GM18499 (cell line): ENCODE measurements around the gene CDC16.
"Not testable (repeated sequence)": the region's sequence is repeated elsewhere in the genome, so short reads cannot be mapped to it uniquely, and the experiment has no call there.

Source experiments
- ATAC-seq: cut with Tn5 transposase; IDR thresholded peaks from one replicate; pipeline ENCODE4 v1.9.1; 2021; ENCODE audit warnings: moderate number of reproducible peaks; ENCODE audit not compliant: insufficient read depth, unreplicated experiment

Gene CDC16, protein sequence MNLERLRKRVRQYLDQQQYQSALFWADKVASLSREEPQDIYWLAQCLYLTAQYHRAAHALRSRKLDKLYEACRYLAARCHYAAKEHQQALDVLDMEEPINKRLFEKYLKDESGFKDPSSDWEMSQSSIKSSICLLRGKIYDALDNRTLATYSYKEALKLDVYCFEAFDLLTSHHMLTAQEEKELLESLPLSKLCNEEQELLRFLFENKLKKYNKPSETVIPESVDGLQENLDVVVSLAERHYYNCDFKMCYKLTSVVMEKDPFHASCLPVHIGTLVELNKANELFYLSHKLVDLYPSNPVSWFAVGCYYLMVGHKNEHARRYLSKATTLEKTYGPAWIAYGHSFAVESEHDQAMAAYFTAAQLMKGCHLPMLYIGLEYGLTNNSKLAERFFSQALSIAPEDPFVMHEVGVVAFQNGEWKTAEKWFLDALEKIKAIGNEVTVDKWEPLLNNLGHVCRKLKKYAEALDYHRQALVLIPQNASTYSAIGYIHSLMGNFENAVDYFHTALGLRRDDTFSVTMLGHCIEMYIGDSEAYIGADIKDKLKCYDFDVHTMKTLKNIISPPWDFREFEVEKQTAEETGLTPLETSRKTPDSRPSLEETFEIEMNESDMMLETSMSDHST

DNA sequence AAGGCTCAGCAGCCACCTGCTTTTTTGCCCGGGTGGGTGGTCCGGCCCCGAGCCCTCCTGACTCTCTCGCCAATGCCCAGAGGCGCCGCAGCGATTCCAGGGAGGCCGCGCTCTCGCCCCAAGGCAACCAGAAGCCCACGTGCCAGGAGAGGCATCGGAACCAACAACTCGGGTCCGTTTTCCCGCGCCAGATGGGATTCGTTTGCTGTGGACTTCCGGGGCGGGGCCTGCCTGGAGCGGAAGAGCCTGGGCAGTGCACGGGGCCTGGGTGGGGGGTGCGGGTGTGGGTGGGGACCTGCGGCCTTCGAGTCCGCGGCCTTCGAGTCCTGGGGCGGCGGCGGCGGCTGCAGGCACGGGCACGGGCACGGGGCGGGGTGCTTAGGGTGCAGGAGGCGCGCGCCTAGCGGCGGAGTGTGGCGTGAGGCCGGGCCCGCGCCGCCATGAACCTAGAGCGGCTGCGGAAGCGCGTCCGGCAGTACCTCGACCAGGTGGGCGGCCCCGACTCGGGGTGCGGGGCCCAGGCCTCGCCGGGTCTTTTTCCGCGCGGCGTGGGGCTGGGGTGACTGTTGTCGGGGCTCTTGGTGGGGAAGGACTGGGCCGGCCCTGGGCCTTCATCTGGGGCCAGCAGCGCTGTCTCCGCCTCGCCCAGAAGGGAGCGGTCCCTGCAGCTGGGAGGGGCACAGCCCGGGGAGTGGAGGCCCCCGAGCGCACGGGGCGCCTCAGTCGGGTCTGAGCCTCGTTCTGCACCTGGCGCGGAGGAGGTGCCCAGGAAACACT is at the start of gene CDC16:
Gene CDC16, plus strand, starts transcription at position 253 of the 777 bp plus-strand sequence. Its CDS starts 188 bp downstream, at position 441.
- no peak for ATAC-seq

DNA sequence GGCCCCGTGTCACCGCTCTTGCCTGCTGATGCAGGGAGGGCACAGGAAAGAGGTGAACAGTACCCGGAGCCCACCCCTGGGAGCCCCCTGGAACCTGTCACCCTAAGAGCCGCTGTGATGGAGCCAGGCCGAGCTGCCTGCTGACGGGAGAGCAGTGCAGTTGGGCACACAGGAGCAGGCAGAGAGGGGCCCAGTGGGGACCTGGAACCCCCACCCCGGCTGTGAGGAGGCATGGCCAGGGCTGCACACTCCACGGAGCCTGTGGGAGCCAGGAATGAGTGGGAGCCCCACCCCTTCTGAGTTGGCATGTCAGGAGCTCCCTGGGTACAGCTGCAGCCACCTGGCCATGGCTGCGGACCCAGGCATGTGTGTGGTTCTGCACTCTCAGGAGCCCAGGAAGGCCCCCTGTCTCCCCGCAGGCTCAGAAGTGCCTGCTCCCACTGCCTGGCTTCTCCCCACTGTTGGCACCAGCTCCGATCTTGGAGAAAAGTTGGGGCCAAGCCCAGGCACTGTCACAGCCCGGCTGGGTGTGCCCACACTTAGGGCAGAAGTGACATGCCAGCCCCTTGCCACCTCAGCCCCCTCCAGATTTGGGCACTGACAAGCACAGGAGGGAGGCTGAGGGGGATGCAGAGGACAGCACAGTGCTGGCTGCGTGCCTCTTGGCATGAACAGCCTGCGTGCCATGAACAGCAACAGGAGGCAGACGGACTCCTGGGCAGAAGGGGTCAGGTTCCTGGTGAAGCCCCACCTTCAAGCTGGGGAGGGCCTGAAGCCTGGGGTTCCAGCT is 49.3 kb upstream of the CDC16 start:
- no peak for ATAC-seq

DNA sequence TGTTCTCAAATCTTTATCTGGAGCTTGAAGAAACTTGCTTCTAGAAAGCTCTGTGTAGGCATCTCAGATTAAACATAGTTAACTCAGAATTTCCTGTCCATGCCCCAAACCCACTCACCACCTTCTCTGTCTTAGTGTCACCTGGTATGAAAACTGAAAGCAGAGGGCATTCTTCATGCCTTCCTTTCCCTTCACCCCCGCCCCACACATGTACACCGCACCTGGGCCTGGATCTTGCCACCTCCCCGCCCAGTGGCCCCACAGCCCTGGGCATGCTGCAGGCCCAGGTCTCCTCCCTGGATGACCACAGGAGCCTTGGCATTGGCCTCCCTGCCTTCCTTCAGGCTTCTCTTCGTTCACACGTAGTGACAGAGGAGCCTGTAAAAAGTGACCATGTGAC is 39.8 kb upstream of the CDC16 start:
- no peak for ATAC-seq

DNA sequence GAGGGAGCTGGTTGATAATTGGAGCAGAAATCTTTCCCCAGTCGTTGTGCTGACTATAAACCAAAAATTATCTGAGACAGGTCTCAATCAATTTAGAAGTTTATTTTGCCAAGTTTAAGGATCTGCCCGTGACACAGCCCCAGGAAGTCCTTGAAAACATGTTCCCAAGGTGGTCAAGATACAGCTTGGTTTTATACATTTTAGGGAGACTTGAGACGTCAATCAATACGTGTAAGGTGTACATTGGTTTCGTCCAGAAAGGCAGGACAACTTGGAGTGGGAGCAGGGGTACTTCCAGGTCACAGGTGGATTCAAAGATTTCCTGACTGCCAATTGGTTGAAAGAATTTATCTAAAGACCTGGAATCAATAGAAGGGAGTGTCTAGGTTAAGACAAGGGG is 38.1 kb upstream of the CDC16 start:
- ATAC-seq, result no peak

DNA sequence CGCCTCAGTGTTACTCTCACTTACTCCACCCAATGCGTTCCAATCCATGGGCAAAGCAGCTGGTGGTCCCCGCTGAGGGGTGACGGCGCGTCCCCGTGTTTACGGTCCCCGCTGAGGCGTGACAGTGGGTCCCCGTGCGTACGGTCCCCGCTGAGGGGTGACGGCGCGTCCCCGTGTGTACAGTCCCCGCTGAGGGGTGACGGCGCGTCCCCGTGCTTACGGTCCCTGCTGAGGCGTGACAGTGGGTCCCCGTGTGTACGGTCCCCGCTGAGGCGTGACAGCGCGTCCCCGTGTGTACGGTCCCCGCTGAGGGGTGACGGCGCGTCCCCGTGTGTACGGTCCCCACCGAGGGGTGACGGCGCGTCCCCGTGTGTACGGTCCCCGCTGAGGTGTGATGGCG is 36.1 kb upstream of the CDC16 start:
- no peak for ATAC-seq

DNA sequence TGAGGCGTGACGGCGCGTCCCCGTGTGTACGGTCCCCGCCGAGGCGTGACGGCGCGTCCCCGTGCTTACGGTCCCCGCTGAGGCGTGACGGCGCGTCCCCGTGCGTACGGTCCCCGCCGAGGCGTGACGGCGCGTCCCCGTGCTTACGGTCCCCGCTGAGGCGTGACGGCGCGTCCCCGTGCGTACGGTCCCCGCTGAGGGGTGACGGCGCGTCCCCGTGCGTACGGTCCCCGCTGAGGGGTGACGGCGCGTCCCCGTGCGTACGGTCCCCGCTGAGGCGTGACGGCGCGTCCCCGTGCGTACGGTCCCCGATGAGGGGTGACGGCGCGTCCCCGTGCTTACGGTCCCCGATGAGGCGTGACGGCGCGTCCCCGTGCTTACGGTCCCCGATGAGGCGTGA is 35.2 kb upstream of the CDC16 start:
- not testable (repeated sequence) for ATAC-seq

DNA sequence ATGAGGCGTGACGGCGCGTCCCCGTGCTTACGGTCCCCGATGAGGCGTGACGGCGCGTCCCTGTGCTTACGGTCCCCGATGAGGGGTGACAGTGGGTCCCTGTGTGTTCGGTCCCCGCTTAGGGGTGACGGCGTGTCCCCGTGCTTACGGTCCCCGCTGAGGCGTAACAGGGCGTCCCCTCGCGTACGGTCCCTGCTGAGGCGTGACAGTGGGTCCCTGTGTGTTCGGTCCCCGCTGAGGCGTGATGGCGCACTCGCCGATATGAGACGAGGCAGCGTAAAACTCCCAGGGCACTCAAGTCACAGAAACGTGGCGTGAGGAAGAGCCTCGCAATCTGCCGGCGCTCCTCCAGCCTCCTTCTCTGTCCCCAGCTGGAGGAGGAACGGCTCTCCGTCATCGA is 34.7 kb upstream of the CDC16 start:
- ATAC-seq, result no peak

DNA sequence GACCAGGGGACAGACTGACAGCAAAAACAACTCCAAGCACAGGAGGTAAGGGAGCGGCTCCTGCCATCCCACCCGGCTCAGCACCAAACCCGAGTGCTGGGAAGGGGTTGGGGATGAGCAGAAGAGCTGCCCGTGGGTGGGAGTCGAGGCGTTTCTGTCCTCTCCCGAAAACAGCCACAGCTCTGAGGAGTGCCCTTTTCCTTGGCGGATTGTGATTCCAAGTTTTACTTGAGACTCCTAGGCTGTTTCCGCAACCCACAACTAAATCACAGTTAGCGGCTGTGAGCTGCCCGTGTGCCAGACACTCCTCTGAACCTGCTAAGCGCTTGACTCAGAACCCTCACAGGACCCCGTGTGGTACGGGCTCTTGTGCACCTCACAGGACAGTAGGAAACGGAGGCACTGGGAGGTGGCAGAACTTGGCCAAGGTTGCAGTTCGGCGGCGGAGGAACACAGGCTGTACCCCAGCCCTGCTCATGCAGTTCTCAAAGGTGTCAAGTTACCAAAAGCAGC is 34.2 kb upstream of the CDC16 start:
- ATAC-seq, result no peak

DNA sequence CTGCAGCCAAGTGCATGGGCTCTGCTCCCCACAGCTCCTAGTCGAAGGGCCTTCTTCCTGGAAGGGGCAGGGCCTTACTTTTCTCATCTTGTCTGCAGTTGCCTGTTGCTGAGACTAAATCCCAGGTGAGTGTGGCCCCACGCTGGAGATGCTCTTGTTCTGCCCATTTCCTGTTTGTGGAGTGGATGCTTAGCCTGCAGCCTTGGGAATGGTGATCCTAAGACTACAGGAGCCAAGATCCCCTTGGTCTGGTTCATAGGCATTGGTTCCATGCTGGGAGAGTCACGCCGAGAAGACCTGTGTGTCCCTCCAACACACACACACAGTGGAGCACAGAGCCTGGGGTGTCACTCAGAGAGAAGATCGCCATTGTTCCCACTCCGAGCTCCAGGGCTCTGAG is 32.1 kb upstream of the CDC16 start:
- ATAC-seq, result no peak

DNA sequence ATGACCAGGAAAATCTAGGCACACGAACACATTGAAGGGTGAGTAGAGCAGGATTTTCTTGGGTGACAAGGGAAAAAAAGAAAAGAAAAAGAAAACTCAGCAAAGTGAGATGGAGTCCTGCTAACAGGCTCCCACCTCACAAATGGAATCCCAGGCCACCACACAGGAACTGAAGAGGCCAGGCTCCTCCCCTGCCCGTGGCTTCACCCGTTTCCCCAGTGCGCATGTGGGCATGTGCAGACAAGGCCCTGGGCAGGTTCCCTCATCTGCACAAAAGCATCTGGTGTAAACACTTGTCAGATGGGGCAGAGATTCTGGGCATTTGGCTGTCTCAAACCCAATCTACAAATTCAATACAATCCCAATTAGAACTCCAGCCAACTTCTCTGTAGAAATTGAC is 31.2 kb upstream of the CDC16 start:
- ATAC-seq, result no peak

DNA sequence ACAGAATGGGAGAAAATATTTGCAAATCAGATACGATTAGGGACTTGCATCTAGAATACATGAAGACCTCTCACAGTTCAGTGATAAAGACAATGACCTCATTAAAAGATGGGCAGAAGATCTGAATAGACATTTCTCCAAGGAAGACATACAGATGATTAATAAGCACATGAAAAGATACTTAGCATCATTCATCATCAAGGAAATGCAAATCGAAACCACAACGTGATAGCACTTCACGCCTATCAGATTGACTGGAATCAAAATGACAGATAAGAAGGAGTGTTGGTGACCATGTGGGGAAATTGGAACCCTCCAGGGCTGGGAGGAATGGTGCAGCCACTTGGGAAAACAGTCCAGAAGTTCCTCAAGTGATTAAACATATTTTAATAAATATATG is 29.8 kb upstream of the CDC16 start:
- ATAC-seq, result no peak

DNA sequence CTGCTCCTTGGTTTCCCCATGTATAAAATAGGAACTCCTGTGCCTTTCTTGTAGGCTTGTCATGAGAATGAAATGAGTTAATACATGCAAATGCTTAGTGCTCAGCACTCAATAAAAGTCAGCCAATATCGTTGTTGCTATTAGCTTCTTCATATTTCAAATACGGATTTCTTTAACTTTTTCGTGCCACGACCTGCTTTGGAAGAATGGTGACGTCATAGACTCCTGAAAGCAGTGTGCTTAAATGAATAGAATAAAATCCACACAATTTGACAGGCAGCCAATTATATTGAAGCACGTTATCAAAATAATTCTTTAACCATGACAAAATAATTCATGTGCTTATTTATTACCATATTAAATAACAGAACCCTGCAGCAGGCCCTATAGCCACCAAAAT is 26.6 kb upstream of the CDC16 start:
- no peak for ATAC-seq

DNA sequence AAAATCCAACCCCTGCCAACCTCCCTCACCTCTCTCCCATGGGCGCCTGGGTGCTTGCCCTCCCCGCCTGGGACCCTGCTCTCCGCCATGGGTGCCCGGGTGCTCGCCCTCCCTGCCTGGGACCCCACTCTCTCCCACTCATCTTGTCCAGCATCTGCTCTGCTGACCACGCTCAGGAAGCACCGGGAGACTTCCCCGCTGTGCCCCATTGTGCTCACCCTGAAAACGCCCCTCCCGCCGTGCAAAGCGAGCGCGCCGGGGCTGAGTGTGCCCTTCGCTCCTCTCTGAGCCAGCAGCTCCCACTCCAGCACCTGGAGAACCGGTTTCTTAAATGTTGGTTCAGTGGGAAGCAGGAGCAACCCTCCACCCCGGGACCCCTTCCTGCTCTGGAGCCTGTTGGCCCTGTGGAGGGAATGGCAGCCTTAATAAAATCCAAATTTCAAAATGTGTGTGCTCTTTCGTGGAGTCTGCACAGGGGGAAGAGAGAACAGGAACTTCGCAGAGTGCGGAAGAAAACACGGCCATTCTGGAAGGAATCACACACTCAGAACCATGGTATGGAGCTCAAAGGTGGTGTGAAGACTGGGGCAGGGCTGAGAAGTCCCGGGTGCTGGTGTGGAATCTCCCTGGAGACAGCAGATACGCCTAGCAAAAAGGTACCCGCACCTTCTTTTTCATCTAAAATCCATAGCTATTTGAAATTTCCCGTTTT is 23.1 kb upstream of the CDC16 start:
- no peak for ATAC-seq

DNA sequence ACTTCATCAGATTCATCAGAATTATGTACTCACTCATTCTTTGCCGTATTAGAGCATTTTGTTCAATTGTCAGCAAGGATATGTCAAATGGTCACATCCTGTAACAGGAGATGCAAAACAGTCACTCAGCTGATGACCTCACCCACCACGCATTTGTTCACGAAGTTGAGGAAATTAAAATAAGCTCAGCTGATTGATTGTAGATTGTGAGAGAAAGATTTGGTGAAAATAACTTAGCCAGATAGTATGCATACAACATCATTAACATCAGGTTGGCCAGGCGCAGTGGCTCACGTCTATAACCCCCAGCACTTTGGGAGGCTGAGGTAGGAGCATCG is 22.6 kb upstream of the CDC16 start:
- ATAC-seq, result no peak

DNA sequence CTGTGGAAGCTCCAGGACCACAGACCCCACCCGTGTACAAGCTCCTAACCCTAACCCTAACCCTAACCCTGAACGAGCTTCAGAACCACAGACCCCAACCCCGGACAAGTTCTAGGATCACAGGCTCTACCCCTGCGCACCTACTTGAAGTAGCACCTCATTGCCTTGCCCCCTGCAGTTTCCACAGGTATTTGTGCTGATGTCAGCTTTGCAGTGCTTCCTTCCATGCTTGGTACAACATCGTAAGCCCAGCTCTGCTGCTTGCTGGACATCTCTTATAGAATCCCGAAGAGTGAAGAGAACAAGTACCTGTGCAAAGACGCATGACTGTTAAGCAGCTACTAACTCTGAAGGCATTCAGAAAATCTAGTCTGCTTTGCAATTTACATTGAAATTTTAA is 20.7 kb upstream of the CDC16 start:
- no peak for ATAC-seq

DNA sequence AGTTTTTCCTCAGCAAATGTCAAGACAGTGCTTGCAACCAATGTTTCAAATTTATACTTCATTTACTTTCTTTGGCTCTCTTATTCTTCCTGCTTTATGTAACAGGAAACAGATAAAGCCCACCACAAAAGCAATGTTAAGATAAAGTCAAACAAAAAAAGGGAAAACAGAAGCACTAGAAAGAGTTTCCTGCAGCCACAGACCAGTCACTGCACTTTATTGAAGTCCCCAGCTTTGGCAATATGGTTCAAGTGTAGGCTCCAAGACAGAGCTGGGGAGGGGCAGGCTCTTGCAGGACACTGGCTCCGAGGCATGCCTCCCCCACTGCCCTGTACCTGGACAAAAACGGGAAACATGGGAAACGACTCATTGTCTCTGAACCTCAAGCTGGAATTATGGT is 15.3 kb upstream of the CDC16 start:
- no peak for ATAC-seq

DNA sequence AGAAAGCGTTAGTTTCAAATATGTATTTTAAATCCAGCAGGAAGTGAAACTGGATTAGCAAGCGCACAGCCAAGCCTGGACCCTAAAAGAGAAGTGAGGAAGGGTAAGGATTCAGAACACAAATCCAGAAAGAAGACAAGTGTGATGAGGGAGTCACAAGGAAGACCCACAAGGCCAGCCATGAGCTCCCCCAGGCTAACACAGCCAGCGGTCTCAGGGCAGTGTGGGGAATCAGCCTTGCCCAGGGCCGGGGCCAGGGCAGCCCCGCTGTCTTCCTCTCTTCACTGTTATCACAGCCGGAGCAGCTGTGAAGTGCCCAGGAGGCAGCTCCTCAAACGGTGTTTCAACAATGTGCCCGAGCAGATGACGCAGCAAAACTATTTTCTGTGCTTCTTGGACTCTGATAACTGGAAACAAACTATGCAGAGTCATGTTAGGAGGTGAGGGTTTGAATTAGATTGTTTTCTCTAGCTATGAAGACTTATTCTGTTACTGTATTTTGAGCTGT is 12.2 kb upstream of the CDC16 start:
- ATAC-seq, result no peak

DNA sequence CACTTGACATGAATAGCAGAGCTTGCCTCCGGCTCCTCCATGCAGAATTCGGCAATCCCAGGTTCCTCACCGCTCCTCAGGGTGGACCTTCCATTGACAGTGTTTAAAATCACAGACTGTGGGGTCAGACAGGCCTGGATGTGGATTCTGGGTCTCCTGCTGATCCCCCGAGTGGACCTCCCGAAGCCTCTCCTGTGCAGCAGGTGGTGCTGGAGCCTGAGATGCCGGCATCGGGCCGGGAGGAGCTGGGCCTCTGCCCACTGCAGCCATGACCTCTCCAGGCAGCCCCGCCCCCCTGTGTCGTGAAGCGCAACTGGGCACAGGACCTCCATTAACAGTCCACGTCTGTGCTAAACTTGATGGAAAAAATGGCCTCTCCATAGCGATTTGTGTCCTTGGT is 10.5 kb upstream of the CDC16 start:
- no peak for ATAC-seq

DNA sequence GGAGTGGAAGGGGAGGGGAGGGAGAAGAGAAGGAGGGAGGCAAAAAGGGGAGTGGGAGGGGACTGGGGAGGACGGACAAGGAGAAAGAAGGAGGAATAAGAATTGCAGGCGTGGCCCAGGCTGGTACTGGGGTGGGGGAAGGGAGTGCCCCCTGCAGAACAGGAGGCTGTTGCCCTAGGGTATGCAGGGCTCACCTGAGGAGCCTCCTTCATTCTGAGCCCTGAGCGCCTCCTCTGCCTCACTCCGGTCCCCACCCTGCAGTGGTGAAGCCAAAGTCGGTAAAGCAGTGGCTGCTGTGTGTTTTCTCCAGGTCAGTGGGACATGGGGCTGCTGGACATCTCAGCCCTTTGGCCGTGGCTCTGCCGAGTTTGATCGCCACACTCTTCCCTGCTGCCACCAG is 9.1 kb upstream of the CDC16 start:
- ATAC-seq, result no peak

DNA sequence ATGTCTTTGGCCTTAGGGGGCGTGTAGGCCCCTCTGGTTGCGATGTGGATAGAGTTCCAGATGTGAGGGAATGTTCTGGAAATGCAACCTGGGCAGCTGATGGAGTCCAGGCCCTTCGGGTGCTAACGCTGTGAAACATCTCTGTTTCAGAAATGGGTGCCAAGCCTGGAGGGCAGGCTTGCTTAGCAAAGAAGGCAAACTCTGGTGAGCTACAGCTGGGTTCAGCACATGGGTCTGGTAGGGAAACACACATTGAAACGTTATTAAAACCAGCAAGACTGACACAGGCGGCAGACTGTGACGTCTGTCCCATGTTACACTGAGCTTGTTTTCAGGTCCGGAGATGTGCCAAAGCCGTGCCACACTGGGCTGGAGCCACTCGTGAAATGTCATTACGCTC is 8.6 kb upstream of the CDC16 start:
- no peak for ATAC-seq
